ENCODE results near the gene SLCO1B3. TPM values are rescaled to one million over a fixed set of nuclear protein-coding genes. Genes with fewer than 3 reads are reported as not detected.

SLCO1B3 gene
- total and polyA plus RNA-seq, 8 donors = 0.07 to 0.11 TPM; not detected in 6

- peak in 1 of 4 donors; percentile 15 for TF ChIP-seq CTCF (IDR thresholded peaks at IDR 0.05)
- H3K27ac ChIP-seq = no peak overlapping the region
- 25 to 41% methylated on average over 1 of the region's 1 CpG for WGBS, 2 donors
- H3K9me3 ChIP-seq = no peaks in the 10 kb centered on the region
- intact Hi-C loops (cut with DNase I) = no loop called here
- ATAC-seq (peak in 3 of 4 donors; percentile 59 to 69 (median 64)), DNase-seq (no peak), FAIRE-seq (peak; percentile 26)
- no peaks in the 10 kb centered on the region for H3K4me1 ChIP-seq
- no peaks in the 10 kb centered on the region for H3K27me3 ChIP-seq
- H3K36me3 ChIP-seq = no peaks in the 10 kb centered on the region
- H3K4me3 ChIP-seq = no peak overlapping the region
Observed at GRCh38 chr12:20798554-20798953, 12.0 kb upstream of the SLCO1B3 start.

- 67 to 85% methylated on average over 1 of the region's 1 CpG for WGBS, 2 donors
- Histone ChIP-seq H3K27ac (no peak overlapping the region), H3K27me3 (no peaks in the 10 kb centered on the region), H3K4me1 (no peaks in the 10 kb centered on the region), H3K4me3 (no peak overlapping the region), H3K9me3 (no peaks in the 10 kb centered on the region), H3K36me3 (no peaks in the 10 kb centered on the region)
- no peak for TF ChIP-seq CTCF (IDR thresholded peaks at IDR 0.05)
- ATAC-seq = no peak
- intact Hi-C loops (cut with DNase I) = no loop called here
- FAIRE-seq = no peak
- no peak for DNase-seq
Observed at GRCh38 chr12:20800160-20800559, 10.3 kb upstream of the SLCO1B3 start.

- ATAC-seq (no peak), DNase-seq (no peak), FAIRE-seq (no peak)
- no peak for TF ChIP-seq CTCF (IDR thresholded peaks at IDR 0.05)
- Histone ChIP-seq H3K4me1 (no peaks in the 10 kb centered on the region), H3K27ac (no peak overlapping the region), H3K36me3 (no peaks in the 10 kb centered on the region), H3K27me3 (no peaks in the 10 kb centered on the region), H3K9me3 (no peaks in the 10 kb centered on the region), H3K4me3 (no peak overlapping the region)
- intact Hi-C loops (cut with DNase I) = no loop called here
Observed at GRCh38 chr12:20801035-20801434, 9.5 kb upstream of the SLCO1B3 start.

GRCh38 chr12:20805921-20806320, 4.6 kb upstream of the SLCO1B3 start:
- no peak for TF ChIP-seq CTCF (IDR thresholded peaks at IDR 0.05)
- intact Hi-C loops (cut with DNase I) = no loop called here
- no peak for DNase-seq
- Histone ChIP-seq H3K9me3 (no peaks in the 10 kb centered on the region), H3K4me1 (no peaks in the 10 kb centered on the region), H3K27ac (no peak overlapping the region), H3K27me3 (no peaks in the 10 kb centered on the region), H3K36me3 (no peaks in the 10 kb centered on the region), H3K4me3 (no peak overlapping the region)
- FAIRE-seq = no peak
- WGBS, 2 donors = 48 to 53% methylated on average over 1 of the region's 1 CpG
- no peak for ATAC-seq

- Histone ChIP-seq H3K4me3 (no peak overlapping the region), H3K36me3 (no peaks in the 10 kb centered on the region), H3K9me3 (no peaks in the 10 kb centered on the region), H3K4me1 (no peaks in the 10 kb centered on the region), H3K27me3 (no peaks in the 10 kb centered on the region), H3K27ac (no peak overlapping the region)
- intact Hi-C loops (cut with DNase I) = no loop called here
- 85 to 95% methylated on average over 36 to 51 of the region's 51 CpGs for WGBS, 2 donors
- DNase-seq = peak in 1 of 6 donors; percentile 62
- ATAC-seq = no peak
- no peak for FAIRE-seq
- TF ChIP-seq CTCF (IDR thresholded peaks at IDR 0.05) = no peak
Observed at GRCh38 chr12:20807192-20808080, 3.1 kb upstream of the SLCO1B3 start.

Data from pancreas (tissue), 10 donors.